Measurements from ENCODE around the gene ARFGEF3. TPM values are rescaled to one million over a fixed set of nuclear protein-coding genes. Genes with fewer than 3 reads are reported as not detected.

Gene ARFGEF3
- total RNA-seq, 4 donors from 2014 or later, result 1.2 to 3.3 (median 2.2) TPM

GRCh38 chr6:138323821-138324220 lies 162.1 kb downstream of the ARFGEF3 start:
- H3K27me3 ChIP-seq, result no peaks in the 10 kb centered on the region
- H3K36me3 ChIP-seq, result peaks cover 0 to 5% (median 0%) of the 10 kb centered on the region in 4 donors
- H3K9me3 ChIP-seq, result no peaks in the 10 kb centered on the region
- WGBS, result 76% methylated on average over 2 of the region's 13 CpGs
- no peak overlapping the region for H3K4me3 ChIP-seq
- peak; percentile 82 for DNase-seq (ENCODE audit: extremely low spot score)
- H3K4me1 ChIP-seq, result no peaks in the 10 kb centered on the region
- intact Hi-C loops (cut with DNase I), result no loop called here
- TF ChIP-seq POLR2A (IDR thresholded peaks at IDR 0.05; ENCODE audit: low read depth) (no peak), EP300 (IDR thresholded peaks at IDR 0.05) (no peak), POLR2AphosphoS5 (IDR thresholded peaks at IDR 0.05) (no peak), CTCF (IDR thresholded peaks at IDR 0.05) (no peak)
- no peak overlapping the region for H3K27ac ChIP-seq (replicated peaks in 1 of 4)

- no peak overlapping the region for H3K27ac ChIP-seq (replicated peaks in 1 of 4)
- DNase-seq (ENCODE audit: extremely low spot score), result no peak
- H3K4me1 ChIP-seq, result no peaks in the 10 kb centered on the region
- H3K36me3 ChIP-seq, result peaks cover 0 to 5% (median 0%) of the 10 kb centered on the region in 4 donors
- H3K4me3 ChIP-seq, result no peak overlapping the region
- H3K27me3 ChIP-seq, result no peaks in the 10 kb centered on the region
- WGBS, result 68% methylated on average over 3 of the region's 3 CpGs
- TF ChIP-seq POLR2A (IDR thresholded peaks at IDR 0.05; ENCODE audit: low read depth) (no peak), POLR2AphosphoS5 (IDR thresholded peaks at IDR 0.05) (no peak), EP300 (IDR thresholded peaks at IDR 0.05) (no peak), CTCF (IDR thresholded peaks at IDR 0.05) (no peak)
- intact Hi-C loops (cut with DNase I), result no loop called here
- H3K9me3 ChIP-seq, result no peaks in the 10 kb centered on the region
Observed at GRCh38 chr6:138328210-138328609, 166.5 kb downstream of the ARFGEF3 start.

- no peaks in the 10 kb centered on the region for H3K9me3 ChIP-seq
- H3K4me3 ChIP-seq, result no peak overlapping the region
- intact Hi-C loops (cut with DNase I), result no loop called here
- WGBS, result 91% methylated on average over 1 of the region's 1 CpG
- DNase-seq (ENCODE audit: extremely low spot score), result no peak
- no peaks in the 10 kb centered on the region for H3K27me3 ChIP-seq
- H3K4me1 ChIP-seq, result no peaks in the 10 kb centered on the region
- no peak overlapping the region for H3K27ac ChIP-seq (replicated peaks in 1 of 4)
- no peak for TF ChIP-seq POLR2AphosphoS5 (IDR thresholded peaks at IDR 0.05)
- no peaks in the 10 kb centered on the region for H3K36me3 ChIP-seq
Observed at GRCh38 chr6:138330763-138331162, 169.0 kb downstream of the ARFGEF3 start.

GRCh38 chr6:138331444-138331843 lies 169.7 kb downstream of the ARFGEF3 start:
- Histone ChIP-seq H3K27me3 (no peaks in the 10 kb centered on the region), H3K4me3 (no peak overlapping the region), H3K4me1 (no peaks in the 10 kb centered on the region), H3K9me3 (no peaks in the 10 kb centered on the region), H3K27ac (replicated peaks in 1 of 4) (no peak overlapping the region), H3K36me3 (no peaks in the 10 kb centered on the region)
- intact Hi-C loops (cut with DNase I), result no loop called here
- no peak for TF ChIP-seq EP300 (IDR thresholded peaks at IDR 0.05)
- no peak for TF ChIP-seq POLR2A (IDR thresholded peaks at IDR 0.05; ENCODE audit: low read depth)
- no peak for DNase-seq (ENCODE audit: extremely low spot score)
- WGBS, result 63% methylated on average over 1 of the region's 1 CpG

GRCh38 chr6:138331984-138332383 lies 170.2 kb downstream of the ARFGEF3 start:
- Histone ChIP-seq H3K27me3 (no peaks in the 10 kb centered on the region), H3K4me3 (no peak overlapping the region), H3K9me3 (no peaks in the 10 kb centered on the region), H3K4me1 (no peaks in the 10 kb centered on the region), H3K27ac (replicated peaks in 1 of 4) (no peak overlapping the region), H3K36me3 (no peaks in the 10 kb centered on the region)
- no peak for TF ChIP-seq POLR2A (IDR thresholded peaks at IDR 0.05; ENCODE audit: low read depth)
- TF ChIP-seq CTCF (IDR thresholded peaks at IDR 0.05), result no peak
- TF ChIP-seq POLR2AphosphoS5 (IDR thresholded peaks at IDR 0.05), result no peak
- no peak for TF ChIP-seq EP300 (IDR thresholded peaks at IDR 0.05)
- intact Hi-C loops (cut with DNase I), result no loop called here
- 48% methylated on average over 2 of the region's 2 CpGs for WGBS
- DNase-seq (ENCODE audit: extremely low spot score), result no peak

GRCh38 chr6:138334000-138334399 lies 172.3 kb downstream of the ARFGEF3 start:
- DNase-seq (ENCODE audit: extremely low spot score), result no peak
- H3K9me3 ChIP-seq, result no peaks in the 10 kb centered on the region
- no peak for TF ChIP-seq CTCF (IDR thresholded peaks at IDR 0.05)
- TF ChIP-seq EP300 (IDR thresholded peaks at IDR 0.05), result no peak
- no peak for TF ChIP-seq POLR2A (IDR thresholded peaks at IDR 0.05; ENCODE audit: low read depth)
- no peak for TF ChIP-seq POLR2AphosphoS5 (IDR thresholded peaks at IDR 0.05)
- no peaks in the 10 kb centered on the region for H3K27me3 ChIP-seq
- 88% methylated on average over 14 of the region's 14 CpGs for WGBS
- H3K4me1 ChIP-seq, result no peaks in the 10 kb centered on the region
- intact Hi-C loops (cut with DNase I), result no loop called here
- H3K27ac ChIP-seq (replicated peaks in 1 of 4), result no peak overlapping the region
- no peak overlapping the region for H3K4me3 ChIP-seq
- no peaks in the 10 kb centered on the region for H3K36me3 ChIP-seq
